Lower leg skin (tissue), 4 donors: ENCODE results near the gene TSNAXIP1. TPM values are rescaled to one million over a fixed set of nuclear protein-coding genes. Genes with fewer than 3 reads are reported as not detected.

Source experiments
- DNase-seq, 2 donors: peaks; one replicate each; pipeline ENCODE4 v3.0.0-alpha.2; 2019; ENCODE audit warnings: low spot score in 2 of 2
- H3K4me3 ChIP-seq: fragments of 200-600 bp; sonication (generic); 2 replicates; pipeline ENCODE4 v1.5.1; 2017; ENCODE audit warnings: mild to moderate bottlenecking, low read depth; ENCODE audit not compliant: poor library complexity, severe bottlenecking
- POLR2A ChIP-seq, 2 donors: fragments of 450-650 bp; IDR thresholded peaks; one replicate each; pipeline ENCODE4 v1.6.1; 2016 to 2017; ENCODE audit warnings: antibody characterized with exemption in 2 of 2, mild to moderate bottlenecking in 1 of 2, moderate library complexity in 1 of 2
- WGBS, 2 donors: methylation state at CpG; one replicate each; pipeline ENCODE4 v1.1.5; 2018; 5-methylcytosine and 5-hydroxymethylcytosine counted together
- intact Hi-C: fragments of 100-400 bp; cut with DNase I; formaldehyde crosslinking; loops from one replicate; pipeline ENCODE4 v1.15.0; 2023; ENCODE audit warnings: low total_unique reads
- total RNA-seq, 4 donors: library from RNA; depleted of rRNA; stranded (reverse); fragments of >200 nt; gene quantifications; one replicate each; pipeline ENCODE4 v1.1.0, GENCODE V29; 2016
- TF ChIP-seq, protein P1 (sequence below), 3 donors: fragments of 450-650 bp; IDR thresholded peaks; one replicate each; pipeline ENCODE4 v1.5.1; 2016; ENCODE audit warnings: antibody characterized with exemption in 3 of 3, mild to moderate bottlenecking in 3 of 3, moderate library complexity in 2 of 3

TSNAXIP1 gene
- total RNA-seq, 4 donors from 2014 or later, result 0.15 to 0.75 (median 0.15) TPM; not detected in 1

DNA sequence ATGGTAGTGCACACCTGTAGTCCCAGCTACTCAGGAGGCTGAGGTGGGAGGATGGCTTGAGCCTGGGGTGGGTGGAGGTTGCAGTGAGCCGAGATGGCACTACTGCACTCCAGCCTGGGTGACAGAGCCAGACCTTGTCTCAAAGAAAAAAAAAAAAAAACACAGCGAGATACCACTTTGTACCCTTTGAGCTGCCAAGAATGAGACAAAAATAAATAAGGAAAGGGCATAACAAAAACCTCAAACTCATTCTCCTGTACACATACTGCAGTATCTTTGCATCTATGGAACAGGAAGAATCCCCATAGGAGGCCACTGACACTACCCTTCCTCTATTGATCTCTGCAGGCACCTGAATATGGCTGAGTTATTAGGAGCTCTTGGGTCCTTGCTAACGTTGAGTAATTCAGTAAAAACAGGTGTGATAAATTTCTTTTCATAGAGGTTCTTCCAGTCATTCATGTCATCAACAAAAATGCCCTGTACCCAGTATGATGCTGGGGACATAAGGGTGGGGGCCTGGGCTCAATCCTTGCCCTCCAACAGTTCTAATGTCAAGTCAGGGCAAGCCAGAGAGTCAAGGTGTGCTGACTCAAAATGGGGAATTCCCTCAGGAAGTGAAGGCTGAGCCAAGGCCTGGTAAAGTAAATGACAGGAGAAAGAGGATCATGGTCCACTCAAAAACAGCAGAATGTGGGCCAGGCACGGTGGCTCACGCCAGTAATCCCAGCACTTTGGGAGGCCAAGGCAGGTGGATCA lies 27.3 kb upstream of the TSNAXIP1 start:
- no peak overlapping the region for H3K4me3 ChIP-seq
- intact Hi-C loops, result no loop called here
- DNase-seq, result no peak
- 57 to 64% methylated on average over 5 of the region's 5 CpGs for WGBS, 2 donors
- TF ChIP-seq, protein P1, sequence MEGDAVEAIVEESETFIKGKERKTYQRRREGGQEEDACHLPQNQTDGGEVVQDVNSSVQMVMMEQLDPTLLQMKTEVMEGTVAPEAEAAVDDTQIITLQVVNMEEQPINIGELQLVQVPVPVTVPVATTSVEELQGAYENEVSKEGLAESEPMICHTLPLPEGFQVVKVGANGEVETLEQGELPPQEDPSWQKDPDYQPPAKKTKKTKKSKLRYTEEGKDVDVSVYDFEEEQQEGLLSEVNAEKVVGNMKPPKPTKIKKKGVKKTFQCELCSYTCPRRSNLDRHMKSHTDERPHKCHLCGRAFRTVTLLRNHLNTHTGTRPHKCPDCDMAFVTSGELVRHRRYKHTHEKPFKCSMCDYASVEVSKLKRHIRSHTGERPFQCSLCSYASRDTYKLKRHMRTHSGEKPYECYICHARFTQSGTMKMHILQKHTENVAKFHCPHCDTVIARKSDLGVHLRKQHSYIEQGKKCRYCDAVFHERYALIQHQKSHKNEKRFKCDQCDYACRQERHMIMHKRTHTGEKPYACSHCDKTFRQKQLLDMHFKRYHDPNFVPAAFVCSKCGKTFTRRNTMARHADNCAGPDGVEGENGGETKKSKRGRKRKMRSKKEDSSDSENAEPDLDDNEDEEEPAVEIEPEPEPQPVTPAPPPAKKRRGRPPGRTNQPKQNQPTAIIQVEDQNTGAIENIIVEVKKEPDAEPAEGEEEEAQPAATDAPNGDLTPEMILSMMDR (IDR thresholded peaks at IDR 0.05), result no peak
- no peak for TF ChIP-seq POLR2A (IDR thresholded peaks at IDR 0.05)

DNA sequence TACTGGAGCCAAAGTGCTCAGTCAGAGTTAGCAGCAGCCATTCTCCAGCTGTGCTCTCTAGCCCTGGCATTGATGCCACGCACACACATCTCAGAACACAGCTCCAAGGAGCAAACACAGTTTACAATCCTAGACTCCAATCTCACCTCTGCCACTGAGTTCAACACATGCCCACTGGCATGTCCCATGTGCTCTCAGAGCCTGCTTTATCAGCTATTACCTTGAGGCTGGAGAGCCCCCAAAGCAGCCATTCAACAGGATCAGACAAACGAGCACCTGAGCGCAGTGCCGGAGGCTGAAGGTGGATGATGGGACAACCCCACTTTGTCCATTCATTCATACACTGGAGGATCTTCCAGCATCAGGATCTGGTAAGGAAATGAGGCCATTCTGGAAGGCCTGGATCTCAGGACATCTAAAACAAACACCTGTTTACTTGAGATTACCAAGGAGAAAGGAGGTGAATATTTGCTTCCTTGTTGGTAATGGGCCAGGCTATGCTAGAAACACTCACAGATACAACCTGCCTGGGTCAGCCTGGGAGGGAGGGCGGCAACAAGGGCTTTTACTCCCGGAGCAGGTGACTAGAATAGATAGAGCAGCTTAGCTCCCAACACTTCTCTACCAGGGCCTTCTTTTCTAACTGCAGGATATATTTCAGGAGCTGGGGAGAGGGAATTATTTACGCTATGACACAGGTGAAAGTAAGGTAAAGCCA lies 25.7 kb upstream of the TSNAXIP1 start:
- intact Hi-C loops, result no loop called here
- WGBS, 2 donors, result 84 to 85% methylated on average over 7 of the region's 7 CpGs
- no peak for DNase-seq
- no peak overlapping the region for H3K4me3 ChIP-seq
- TF ChIP-seq, protein P1 (IDR thresholded peaks at IDR 0.05), result no peak
- TF ChIP-seq POLR2A (IDR thresholded peaks at IDR 0.05), result no peak

DNA sequence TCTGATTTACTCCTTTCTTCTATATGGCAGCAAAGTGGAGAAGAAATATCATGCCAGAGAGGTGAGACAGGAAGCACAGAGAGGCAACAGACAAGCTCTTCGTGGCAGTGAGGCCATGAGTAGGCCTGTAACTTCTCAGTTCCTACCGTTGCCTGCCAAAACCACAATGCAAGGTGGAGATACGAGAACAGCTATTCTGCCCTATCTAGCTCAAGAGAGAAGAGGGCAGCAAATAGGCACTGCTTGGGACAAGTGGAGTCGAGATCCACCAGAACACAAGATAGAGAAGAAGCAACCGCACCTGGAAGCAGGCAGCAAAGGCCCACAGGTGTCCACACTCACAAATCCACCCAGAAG lies 25.1 kb upstream of the TSNAXIP1 start:
- intact Hi-C loops, result no loop called here
- H3K4me3 ChIP-seq, result no peak overlapping the region
- TF ChIP-seq, protein P1 (IDR thresholded peaks at IDR 0.05), result no peak
- TF ChIP-seq POLR2A (IDR thresholded peaks at IDR 0.05), result no peak
- WGBS, 2 donors, result 61 to 86% methylated on average over 5 of the region's 5 CpGs
- DNase-seq, result no peak

DNA sequence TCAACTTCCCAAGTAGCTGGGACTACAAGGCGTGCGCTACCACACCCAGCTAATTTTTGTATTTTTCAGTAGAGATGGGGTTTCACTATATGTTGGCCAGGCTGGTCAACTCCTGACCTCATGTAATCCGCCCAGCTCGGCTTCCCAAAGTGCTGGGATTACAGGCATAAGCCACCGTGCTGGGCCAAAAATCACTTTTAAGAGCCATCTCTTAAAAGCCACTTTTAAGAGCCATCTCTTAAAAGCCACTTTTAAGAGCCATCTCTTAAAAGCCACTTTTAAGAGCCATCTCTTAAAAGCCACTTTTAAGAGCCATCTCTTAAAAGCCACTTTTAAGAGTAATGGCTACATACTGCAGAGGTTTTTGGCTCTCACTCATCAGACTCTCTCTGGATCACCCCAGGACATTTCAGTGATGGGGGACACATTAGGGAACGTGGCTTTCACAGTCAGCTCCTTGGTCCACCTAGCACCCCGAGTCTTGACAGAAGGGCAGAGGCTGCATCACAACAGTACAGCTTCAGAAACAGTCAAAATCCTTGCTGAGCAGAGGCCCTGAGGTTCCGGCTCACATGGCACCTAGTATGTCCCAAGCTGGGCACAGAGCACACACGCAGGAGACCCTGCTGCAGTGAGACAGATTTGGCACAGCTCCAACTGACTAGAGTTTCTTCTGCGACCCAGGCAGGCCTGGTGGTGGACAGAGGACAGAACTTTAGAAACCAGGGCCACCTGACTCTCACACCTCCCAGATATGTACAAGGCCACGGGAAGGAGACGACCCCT lies 23.9 kb upstream of the TSNAXIP1 start:
- TF ChIP-seq POLR2A (IDR thresholded peaks at IDR 0.05), result no peak
- DNase-seq, result no peak
- 90 to 92% methylated on average over 10 to 11 of the region's 12 CpGs for WGBS, 2 donors
- no peak overlapping the region for H3K4me3 ChIP-seq
- intact Hi-C loops, result no loop called here

DNA sequence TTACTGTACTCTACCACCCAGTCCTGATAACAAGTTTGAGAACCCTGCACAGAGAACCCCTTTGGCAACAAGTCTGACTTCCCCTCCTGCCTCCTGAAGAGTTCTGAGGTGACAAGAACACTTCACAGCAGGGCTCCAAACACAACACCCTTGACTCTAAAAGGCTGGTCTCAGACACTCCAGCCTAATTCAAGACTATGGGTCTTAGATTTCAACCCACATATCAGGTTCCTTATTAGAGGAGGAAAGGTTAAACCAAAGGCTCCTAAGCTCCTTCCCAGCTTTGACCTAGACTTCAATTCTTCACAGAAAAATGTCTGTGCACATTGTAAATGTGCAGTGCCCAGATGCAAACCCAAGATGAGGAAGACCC lies 23.4 kb upstream of the TSNAXIP1 start:
- H3K4me3 ChIP-seq, result no peak overlapping the region
- intact Hi-C loops, result no loop called here
- no peak for DNase-seq
- TF ChIP-seq, protein P1 (IDR thresholded peaks at IDR 0.05), result no peak
- no peak for TF ChIP-seq POLR2A (IDR thresholded peaks at IDR 0.05)

DNA sequence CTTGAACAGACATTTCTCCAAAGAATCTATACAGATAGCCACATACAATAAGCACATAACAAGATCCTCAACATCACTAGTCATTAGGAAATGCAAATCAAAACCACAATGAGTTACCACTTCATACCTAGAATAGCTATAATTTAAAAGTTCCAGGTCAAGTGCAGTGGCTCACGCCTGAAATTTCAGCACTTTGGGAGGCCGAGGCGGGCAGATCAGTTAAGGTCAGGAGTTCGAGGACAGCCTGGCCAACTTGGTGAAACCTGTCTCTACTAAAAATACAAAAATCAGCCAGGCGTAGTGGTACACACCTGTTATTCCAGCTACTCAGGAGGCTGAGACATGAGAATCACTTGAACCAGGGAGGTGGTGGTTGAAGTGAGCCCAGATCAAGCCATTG lies 20.2 kb upstream of the TSNAXIP1 start:
- intact Hi-C loops, result no loop called here
- WGBS, 2 donors, result 92 to 98% methylated on average over 5 of the region's 5 CpGs
- DNase-seq, result no peak
- no peak overlapping the region for H3K4me3 ChIP-seq
- no peak for TF ChIP-seq POLR2A (IDR thresholded peaks at IDR 0.05)
- TF ChIP-seq, protein P1 (IDR thresholded peaks at IDR 0.05), result no peak
